NCI-H2171 treated with DMSO at 0.1 percent for 48 hours (cell line): ENCODE measurements around the gene FOXA2.
"Not testable (repeated sequence)": the region's sequence is repeated elsewhere in the genome, so short reads cannot be mapped to it uniquely, and the experiment has no call there.

Experiments
- DNase-seq: peaks from one replicate; lab custom pipeline; 2025; lab: John Stamatoyannopoulos, UW

The FOXA2 gene

GRCh38 chr20:22567944-22568871 is 16.2 kb downstream of the FOXA2 start:
- no peak for DNase-seq

DNA sequence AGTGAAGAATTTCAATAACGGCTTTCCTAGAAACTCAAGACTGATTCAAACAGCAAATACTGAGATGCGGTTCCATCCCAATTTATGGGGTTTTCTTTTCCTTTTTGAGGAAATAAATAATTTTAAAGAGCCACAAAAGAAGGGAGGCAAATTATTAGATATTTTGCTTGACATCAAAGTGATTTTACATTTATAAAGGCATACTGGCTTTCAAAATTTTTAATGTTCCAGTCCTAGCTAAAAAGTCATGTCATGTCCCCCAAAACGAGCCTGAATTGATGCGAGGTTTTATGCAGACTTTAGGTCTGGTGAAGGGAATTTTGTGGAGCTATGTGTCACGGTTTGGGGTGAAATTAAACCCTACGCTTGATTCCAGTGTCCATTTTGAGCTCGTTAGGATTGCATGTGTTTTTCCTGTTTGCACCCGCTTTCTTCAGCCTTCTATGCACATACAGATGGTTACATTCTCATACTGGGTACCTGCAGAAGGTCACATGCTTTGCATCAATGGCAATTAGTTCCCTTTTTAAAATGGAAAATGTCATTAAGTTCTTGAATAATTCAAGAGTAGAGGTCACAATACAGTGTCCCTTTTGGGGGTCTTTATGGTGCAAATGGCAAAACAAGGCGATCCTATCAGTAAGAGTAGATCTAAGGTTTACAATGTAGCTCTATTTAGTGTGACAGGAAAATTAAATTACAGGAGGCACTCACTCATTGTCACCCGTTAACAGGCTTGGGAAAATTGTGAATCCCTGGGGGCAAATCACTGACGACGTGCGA is 17.3 kb downstream of the FOXA2 start:
- DNase-seq = no peak

GRCh38 chr20:22563062-22563965 is 21.1 kb downstream of the FOXA2 start:
- no peak for DNase-seq

DNA sequence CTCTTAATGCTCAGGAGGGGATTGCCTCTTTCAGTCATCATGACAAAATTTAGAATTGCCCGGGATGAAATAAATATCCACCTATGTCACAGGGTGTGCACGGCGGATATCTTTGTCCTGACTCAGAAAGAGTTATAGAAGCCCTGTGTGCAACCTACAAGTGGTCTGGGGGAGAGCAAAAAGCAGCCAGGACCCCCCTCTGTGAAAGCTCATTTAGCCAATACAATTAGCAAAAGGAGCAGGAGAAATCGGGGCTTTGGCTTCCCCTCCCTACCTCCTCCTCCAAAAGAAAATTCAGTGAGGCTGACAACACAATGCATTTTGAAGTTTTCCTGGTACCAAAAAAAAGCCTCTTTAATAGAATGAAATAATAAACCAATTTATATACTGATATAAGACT is 21.8 kb downstream of the FOXA2 start:
- no peak for DNase-seq

- DNase-seq = no peak
These were observed 22.3 kb downstream of the FOXA2 start for GRCh38 chr20:22561965-22562577.

DNA sequence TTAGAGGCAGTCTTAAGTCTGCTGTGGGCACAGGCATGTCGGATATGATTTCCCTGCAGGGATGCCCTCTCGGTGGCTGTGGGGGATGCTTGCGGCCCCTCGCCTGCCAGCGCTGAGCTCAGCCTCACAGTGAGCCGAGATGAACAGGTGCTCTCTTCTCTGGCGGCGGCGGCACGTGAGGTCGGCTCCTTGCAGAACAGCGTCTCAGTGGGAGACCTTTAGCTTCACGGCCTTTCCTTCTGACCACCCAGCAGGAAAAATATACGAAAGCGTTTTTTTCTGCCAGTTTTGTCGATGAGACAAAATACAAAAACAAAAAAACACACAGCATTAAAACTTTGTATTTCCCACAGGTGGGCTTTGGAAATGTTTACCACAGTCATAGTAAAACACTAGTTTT is 23.6 kb downstream of the FOXA2 start:
- DNase-seq = no peak

DNA sequence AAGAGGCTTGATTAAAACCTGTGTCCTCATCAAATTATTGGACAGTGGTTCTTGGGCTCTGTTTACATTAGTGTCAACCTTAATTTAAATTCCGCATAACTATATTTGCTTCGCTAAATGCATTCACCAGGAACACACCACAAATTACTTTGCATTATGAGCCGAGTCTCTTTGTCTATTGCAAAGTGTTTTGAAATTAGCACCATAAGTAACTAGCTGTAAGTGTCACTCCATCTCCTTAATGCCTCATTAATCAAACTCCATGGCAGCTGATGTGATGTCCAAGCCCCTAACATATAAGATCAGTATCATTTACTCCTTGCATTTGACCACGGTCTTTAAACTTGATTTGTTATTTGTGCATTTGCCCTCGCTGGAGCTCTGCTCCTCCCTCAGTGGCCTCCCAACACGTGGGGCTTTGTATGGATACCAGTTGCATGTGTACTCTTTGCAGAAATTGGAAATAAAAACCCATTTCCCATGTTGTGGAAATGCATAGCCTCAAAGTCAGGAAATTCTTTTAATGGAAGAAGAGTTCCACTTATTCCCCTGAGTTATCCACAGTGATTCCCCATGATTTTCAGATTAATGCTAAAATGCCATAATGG is 24.6 kb downstream of the FOXA2 start:
- no peak for DNase-seq

GRCh38 chr20:22557403-22558276 is 26.7 kb downstream of the FOXA2 start:
- no peak for DNase-seq

DNA sequence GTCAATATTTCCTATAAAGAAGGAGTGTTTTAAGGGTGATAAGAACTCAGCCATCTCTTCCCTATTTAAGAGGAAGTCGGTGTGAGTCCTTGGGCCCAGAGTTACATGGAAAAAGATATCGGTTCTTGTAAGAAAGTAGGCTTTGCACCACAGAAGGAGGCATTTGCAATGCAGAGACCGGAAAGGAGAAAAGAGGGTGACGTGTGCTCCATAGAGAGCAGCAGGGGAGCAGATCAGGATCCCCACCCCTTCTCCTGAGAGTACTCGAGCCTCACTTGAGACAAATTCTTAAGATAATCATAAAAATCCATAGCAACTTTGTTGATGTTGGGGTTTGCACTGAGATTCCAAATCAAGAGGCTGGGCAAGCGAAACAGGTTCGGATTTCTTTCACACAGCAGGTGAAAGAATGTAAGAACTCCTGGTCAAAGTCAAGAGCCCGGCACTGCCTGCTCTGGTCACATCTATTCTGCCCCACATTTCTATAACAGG is 27.8 kb downstream of the FOXA2 start:
- no peak for DNase-seq

GRCh38 chr20:22555791-22556564 is 28.4 kb downstream of the FOXA2 start:
- no peak for DNase-seq

DNA sequence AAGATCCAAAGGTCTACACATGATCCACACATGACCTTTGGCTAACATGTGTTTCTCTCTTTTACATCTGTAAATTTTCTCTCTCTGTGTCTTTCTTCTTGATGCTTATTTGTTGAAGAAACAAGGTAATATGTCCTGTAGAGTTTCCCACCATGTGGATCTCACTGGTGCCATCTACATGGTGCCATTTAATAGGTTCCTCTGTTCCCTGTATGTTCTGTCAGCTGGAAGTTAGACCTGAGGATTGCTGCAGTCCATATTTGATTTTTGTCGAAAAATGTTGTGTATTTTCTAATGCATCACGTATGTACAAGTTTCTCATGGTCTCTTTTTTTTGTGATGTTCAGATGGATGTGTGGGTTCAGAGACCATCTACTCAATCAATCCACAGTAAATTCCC is 30.0 kb downstream of the FOXA2 start:
- DNase-seq = no peak

DNA sequence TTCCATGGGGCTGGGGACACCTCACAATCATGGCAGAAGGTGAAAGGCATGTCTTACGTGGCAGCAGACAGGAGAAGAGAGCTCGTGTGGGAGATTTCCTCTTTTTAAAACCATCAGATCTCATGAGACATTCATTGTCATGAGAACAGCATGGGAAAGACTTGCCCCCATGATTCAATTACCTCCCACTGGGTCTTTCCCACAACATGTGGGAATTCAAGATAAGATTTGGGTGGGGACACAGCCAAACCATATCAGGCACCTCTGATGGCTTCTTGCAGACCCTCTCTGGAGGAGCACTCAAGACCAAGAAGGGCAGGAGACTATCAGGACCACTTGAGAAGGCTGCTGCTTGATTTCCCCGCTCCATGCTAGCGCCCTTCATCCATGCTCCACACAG is 33.9 kb downstream of the FOXA2 start:
- not testable (repeated sequence) for DNase-seq

- no peak for DNase-seq
These were observed 36.3 kb downstream of the FOXA2 start for GRCh38 chr20:22548040-22548439.

DNA sequence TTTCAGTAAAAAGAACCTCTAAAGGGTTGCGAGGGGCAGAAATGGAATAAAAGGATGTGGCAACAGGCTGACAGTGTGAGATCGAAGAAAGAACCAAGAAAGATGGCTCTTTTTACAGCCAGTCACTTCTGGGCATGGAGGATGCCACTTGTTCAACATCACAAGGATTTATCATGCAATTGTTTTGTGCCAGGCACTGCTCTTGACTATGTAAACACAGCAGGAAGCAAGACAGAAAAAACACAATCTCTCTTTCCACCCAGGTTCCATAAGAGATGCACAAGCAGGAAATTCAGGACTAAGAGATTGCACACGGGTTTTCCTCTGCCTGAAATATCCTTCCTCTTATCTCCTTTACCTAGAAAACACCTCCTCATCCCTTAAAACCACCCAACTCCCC is 38.0 kb downstream of the FOXA2 start:
- no peak for DNase-seq

DNA sequence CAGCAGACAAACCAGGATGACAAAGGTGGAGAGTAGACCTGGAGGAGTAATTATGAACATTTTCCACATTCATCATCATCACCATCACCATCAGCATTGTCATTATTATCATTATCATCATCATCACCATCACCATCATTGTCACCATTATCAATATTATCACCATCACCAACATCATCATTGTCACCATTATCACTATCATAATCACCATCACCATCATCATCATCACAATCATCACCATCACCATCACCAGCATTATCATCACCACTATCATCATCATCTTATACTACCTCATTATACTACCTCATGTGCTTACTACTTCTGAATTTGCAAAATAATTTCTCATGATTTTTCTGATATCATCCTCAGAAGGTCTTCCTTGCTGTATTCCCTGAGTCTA is 39.3 kb downstream of the FOXA2 start:
- DNase-seq = no peak

DNA sequence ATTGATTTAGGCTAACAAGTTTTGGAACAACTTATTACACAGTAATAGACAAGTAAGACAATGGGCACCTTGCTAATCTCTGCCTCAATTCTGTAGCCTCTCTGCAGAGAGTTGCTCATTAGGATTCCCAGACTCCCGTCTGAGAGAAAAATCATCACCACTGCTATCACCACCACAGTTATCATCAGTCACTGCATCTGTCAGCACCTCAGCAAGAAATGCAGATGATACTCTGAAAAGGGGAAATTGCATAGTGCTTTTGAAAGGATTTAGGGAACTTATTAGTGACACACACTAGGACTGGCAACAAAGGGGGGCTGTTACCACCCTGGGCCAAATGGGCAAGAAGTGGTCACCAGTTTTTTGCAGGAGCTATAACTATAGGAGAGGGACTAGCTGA is 39.9 kb downstream of the FOXA2 start:
- no peak for DNase-seq

DNA sequence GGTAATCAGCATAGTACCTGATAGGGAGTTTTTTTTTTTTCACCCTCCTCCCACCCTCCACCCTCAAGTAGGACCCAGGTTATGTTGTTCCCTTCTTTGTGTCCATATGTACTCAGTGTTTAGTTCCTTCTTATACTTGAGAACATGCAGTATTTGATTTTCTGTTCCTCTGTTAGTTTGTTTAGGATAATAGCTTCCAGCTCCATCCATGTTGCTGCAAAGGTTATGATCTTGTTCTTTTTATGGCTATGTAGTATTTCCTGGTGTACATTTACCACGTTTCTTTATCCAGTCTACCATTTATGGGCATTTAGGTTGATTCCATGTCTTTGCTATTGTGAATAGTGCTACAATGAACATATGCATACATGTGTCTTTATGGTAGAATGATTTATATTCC is 41.9 kb downstream of the FOXA2 start:
- no peak for DNase-seq

DNA sequence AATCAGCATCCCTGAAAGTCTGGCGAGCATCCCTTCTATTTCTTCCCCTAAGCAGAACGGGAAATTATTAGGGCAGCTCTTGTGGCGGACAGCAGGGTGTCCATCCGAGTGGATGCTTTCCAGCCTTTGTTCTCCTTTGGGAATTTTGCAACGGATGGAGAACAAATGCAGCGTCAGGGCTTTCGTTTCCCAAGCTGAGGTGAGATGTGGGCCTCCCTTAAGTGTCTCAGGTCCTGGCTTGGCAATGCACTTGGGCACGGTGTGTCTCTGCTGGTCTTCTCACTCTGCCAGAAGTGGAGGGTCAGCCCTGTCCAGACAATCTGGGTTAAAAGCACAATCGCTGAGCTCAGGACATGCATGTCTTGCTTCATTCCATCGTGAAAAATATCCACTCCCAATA is 43.5 kb downstream of the FOXA2 start:
- DNase-seq = no peak
